ENCODE measurements around the gene OPCML. TPM values are rescaled to one million over a fixed set of nuclear protein-coding genes. Genes with fewer than 3 reads are reported as not detected.

The OPCML gene
- total RNA-seq, 4 donors from 2014 or later, result 0.33 TPM; not detected in 3

DNA sequence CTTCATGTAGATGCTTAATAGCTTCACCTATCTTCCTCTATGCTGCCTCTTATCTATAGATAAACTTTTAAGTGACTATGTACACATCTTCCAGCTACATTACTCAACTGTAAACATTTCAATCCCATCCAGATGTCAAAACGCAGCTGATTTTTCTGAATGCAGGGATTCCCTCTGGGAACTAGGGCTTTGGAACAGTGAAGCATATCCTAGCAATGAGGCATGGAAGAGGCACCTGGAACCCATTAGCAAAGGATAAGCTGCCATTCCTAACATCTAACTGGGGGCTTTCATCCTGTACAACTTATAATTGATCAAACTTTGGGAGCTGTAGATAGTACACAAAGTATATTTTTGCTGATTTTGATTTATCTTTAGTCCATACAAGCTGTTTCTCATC lies 40.8 kb upstream of the OPCML start:
- H3K36me3 ChIP-seq, result no peaks in the 10 kb centered on the region
- 67 to 83% methylated on average over 1 of the region's 1 CpG for WGBS, 2 donors
- H3K4me3 ChIP-seq (replicated peaks in 1 of 3), result no peak overlapping the region
- H3K27ac ChIP-seq, result no peak overlapping the region
- H3K4me1 ChIP-seq, result no peaks in the 10 kb centered on the region
- intact Hi-C loops (cut with DNase I), result no loop called here
- DNase-seq, result no peak
- H3K27me3 ChIP-seq, result no peaks in the 10 kb centered on the region
- no peaks in the 10 kb centered on the region for H3K9me3 ChIP-seq
- no peak for TF ChIP-seq CTCF (IDR thresholded peaks at IDR 0.05)
- TF ChIP-seq POLR2A (IDR thresholded peaks at IDR 0.05), result no peak

GRCh38 chr11:133570376-133570775 lies 38.1 kb upstream of the OPCML start:
- Histone ChIP-seq H3K36me3 (no peaks in the 10 kb centered on the region), H3K4me3 (replicated peaks in 1 of 3) (no peak overlapping the region), H3K4me1 (no peaks in the 10 kb centered on the region), H3K27me3 (no peaks in the 10 kb centered on the region), H3K27ac (no peak overlapping the region), H3K9me3 (no peaks in the 10 kb centered on the region)
- intact Hi-C loops (cut with DNase I), result no loop called here
- 88 to 93% methylated on average over 4 of the region's 4 CpGs for WGBS, 2 donors
- DNase-seq, result no peak
- TF ChIP-seq POLR2A (IDR thresholded peaks at IDR 0.05) (no peak), CTCF (IDR thresholded peaks at IDR 0.05) (no peak)

DNA sequence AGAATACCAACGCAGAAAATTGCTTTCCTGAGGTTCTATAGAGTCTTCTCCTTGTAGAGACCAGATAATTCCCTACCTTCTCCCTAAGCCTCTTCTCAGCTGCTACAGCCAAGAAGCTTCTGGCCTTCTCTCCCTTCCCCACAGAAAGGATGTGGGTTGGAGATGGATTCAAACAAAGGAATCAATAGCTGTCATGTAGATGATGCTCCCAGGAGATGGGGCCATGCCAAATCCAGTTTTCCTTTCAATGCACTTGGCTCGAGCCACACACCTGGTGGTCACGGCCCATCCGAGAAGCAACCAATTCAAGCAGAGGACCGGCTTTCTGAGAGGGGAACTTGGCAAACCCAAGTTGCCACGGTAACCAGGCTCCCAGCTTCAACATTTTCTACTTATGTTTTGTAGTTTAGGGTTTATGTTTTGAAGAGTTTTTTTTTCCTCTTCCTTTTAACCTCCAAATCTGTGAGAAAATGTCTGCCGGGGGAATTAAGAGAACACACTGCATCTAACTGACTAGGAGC lies 31.3 kb upstream of the OPCML start:
- TF ChIP-seq CTCF (IDR thresholded peaks at IDR 0.05), result no peak
- no peak for TF ChIP-seq POLR2A (IDR thresholded peaks at IDR 0.05)
- Histone ChIP-seq H3K27ac (no peak overlapping the region), H3K27me3 (no peaks in the 10 kb centered on the region), H3K4me3 (replicated peaks in 1 of 3) (no peak overlapping the region), H3K36me3 (no peaks in the 10 kb centered on the region), H3K4me1 (no peaks in the 10 kb centered on the region), H3K9me3 (no peaks in the 10 kb centered on the region)
- intact Hi-C loops (cut with DNase I), result no loop called here
- DNase-seq, result no peak
- 71 to 82% methylated on average over 7 of the region's 7 CpGs for WGBS, 2 donors

- Histone ChIP-seq H3K4me1 (no peaks in the 10 kb centered on the region), H3K27me3 (no peaks in the 10 kb centered on the region), H3K27ac (no peak overlapping the region), H3K36me3 (no peaks in the 10 kb centered on the region), H3K4me3 (replicated peaks in 1 of 3) (no peak overlapping the region), H3K9me3 (no peaks in the 10 kb centered on the region)
- WGBS, 2 donors, result 65 to 77% methylated on average over 9 of the region's 9 CpGs
- intact Hi-C loops (cut with DNase I), result no loop called here
- no peak for TF ChIP-seq CTCF (IDR thresholded peaks at IDR 0.05)
- TF ChIP-seq POLR2A (IDR thresholded peaks at IDR 0.05), result no peak
- no peak for DNase-seq
Observed at GRCh38 chr11:133560472-133560855, 28.2 kb upstream of the OPCML start.

DNA sequence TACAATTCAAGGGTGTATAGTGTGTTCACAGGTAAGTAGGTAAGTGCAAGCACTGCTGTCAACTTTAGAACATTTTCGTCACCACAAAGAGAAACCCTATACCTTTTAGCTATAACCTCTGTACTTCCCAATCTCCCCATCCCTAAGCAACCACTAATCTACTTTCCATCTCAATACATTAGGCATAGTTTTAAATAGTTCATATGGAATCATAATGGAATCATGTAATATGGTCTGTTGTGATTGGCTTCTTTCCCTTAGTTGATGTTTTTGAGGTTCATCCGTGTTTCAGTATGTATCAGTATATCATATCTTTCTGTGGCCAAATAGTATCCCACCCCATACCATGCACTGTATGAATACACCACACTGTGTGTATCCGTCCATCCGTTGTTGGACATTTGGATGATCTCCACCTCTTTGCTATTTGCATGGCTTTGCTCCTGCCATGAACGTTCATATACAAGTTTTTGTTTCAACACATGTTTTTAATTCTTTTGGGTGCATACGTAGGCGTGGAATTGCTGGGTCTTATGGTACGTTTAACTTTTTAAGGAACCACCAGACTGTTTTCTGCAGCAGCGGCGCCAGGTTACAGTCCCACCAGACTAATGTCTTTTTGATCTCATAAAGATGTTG lies 27.7 kb upstream of the OPCML start:
- no peaks in the 10 kb centered on the region for H3K4me1 ChIP-seq
- no peak for DNase-seq
- no peaks in the 10 kb centered on the region for H3K36me3 ChIP-seq
- H3K4me3 ChIP-seq (replicated peaks in 1 of 3), result no peak overlapping the region
- no peaks in the 10 kb centered on the region for H3K27me3 ChIP-seq
- TF ChIP-seq POLR2A (IDR thresholded peaks at IDR 0.05), result no peak
- TF ChIP-seq CTCF (IDR thresholded peaks at IDR 0.05), result no peak
- WGBS, 2 donors, result 79 to 82% methylated on average over 10 of the region's 10 CpGs
- no peak overlapping the region for H3K27ac ChIP-seq
- intact Hi-C loops (cut with DNase I), result no loop called here
- no peaks in the 10 kb centered on the region for H3K9me3 ChIP-seq
